ENCODE data around the gene IL1RAPL2.

GRCh38 chrX:105694839-105695238 lies 1128.8 kb downstream of the IL1RAPL2 start:
- TF ChIP-seq, protein P1, sequence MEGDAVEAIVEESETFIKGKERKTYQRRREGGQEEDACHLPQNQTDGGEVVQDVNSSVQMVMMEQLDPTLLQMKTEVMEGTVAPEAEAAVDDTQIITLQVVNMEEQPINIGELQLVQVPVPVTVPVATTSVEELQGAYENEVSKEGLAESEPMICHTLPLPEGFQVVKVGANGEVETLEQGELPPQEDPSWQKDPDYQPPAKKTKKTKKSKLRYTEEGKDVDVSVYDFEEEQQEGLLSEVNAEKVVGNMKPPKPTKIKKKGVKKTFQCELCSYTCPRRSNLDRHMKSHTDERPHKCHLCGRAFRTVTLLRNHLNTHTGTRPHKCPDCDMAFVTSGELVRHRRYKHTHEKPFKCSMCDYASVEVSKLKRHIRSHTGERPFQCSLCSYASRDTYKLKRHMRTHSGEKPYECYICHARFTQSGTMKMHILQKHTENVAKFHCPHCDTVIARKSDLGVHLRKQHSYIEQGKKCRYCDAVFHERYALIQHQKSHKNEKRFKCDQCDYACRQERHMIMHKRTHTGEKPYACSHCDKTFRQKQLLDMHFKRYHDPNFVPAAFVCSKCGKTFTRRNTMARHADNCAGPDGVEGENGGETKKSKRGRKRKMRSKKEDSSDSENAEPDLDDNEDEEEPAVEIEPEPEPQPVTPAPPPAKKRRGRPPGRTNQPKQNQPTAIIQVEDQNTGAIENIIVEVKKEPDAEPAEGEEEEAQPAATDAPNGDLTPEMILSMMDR (IDR thresholded peaks at IDR 0.05; ENCODE audit: control extremely low read depth in 1 of 3, insufficient read depth in 1 of 3, low read depth in 1 of 3, low read length in 3 of 3): no peak
- no peak for TF ChIP-seq KDM5A (IDR thresholded peaks at IDR 0.05; ENCODE audit: low read length)

Measured in H1 (cell line).